Frontal cortex (tissue), 4 donors: ENCODE results near the gene KLK13. TPM values are rescaled to one million over a fixed set of nuclear protein-coding genes. Genes with fewer than 3 reads are reported as not detected.

Experiments used
- DNase-seq, 2 donors: peaks; one replicate each; pipeline ENCODE4 v3.0.0; 2012; ENCODE audit warnings: low spot score in 2 of 2
- FAIRE-seq: peaks from 2 replicates; lab custom pipeline; 2012; peaks lifted over from hg19 to GRCh38; lab: Jason Lieb, UNC
- total RNA-seq: library from RNA; depleted of rRNA; stranded (reverse); fragments of >200 nt; gene quantifications from one replicate; pipeline ENCODE4 v1.2.3, GENCODE V29; 2014
- donor health status: control.
- donor health status: control.
- donor health status: control.

Gene KLK13
- total RNA-seq, 1 donor from 2014 or later, result not detected

DNA sequence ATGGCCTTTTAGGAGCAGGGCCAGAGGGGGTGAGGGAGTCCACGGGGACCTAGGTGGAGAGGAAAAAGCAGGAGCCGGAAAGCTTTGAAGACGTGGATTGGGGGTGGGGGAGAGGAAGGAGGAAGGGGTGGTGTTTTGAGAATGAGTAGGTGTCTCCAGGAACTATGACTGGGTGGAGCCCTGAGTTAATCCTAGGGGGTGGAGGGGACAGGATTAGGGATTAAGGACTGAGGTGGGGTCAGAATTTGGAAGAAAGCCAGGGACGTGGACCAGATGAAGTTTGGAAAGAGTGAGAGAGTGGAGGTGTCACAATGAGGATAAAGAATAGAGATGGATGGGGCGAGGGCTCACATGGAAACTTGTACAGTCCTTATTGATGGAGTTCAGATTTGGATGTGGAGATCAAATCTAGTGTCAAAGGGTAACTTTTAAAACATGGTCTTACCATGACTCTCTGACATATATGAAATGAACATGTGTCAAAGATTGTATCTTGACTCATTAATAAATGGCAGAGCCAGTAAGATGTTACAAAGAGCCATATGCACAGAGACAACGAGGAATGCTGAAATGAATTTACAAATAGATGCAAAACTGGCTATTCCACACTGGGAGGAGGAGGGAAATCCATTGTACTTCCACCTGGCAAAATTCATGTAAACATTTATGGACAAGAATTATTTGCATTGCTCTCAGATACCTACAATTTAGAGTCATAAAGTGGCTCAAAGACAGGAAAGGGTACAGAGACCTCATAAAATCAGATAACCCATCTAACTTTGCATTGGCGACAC, 1.7 kb upstream of the KLK13 start:
- FAIRE-seq, result no peak
- no peak for DNase-seq

- DNase-seq, result no peak
- no peak for FAIRE-seq
Observed at GRCh38 chr19:51065221-51065960, 499 bp upstream of the KLK13 start.

- FAIRE-seq, result no peak
- DNase-seq, result no peak
Observed at GRCh38 chr19:51063664-51064063, 1.2 kb downstream of the KLK13 start.

GRCh38 chr19:51060973-51061372, 3.9 kb downstream of the KLK13 start:
- FAIRE-seq, result no peak
- no peak for DNase-seq

DNA sequence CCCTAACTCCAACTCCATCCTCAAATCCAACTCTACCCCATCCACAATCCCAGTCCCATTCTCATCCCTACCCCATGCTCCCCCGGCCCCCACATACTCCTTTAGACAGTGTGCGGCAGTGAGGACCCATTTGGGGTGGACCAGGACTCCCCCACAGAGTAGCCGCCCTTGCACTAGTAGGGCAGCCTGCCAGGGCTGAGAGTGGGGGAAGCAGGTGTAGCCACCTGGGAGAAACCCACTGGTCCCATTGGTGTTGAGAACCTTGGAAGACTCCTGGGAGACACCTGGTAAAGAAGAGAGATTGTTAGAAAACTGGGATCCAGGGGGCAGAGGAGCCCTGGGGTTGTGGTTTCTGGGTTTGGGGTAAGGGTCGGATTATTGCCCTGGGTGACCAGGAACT, 4.6 kb downstream of the KLK13 start:
- FAIRE-seq (no peak), DNase-seq (no peak)

- FAIRE-seq (no peak), DNase-seq (no peak)
Observed at GRCh38 chr19:51059715-51060114, 5.2 kb downstream of the KLK13 start.

DNA sequence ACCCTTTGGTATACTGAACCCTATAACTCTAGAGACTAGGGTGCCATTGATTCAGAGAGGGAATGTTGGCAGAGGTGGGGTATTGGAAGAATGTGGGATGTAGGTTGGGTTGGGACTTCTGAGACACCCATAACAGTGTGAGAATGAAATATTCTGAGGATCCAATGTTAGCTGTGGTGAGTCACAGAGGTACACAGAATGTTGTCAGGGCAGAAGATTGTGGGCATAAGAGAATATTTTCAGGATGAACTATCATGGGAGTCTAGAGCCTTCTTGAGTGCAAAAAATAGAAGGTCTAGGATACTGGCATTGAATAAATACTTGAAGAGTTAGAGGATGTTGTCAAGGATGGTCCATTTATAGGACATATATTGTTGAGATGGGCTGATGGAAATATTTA, 9.0 kb downstream of the KLK13 start:
- no peak for FAIRE-seq
- DNase-seq, result no peak

GRCh38 chr19:51047031-51047335, 17.9 kb downstream of the KLK13 start:
- FAIRE-seq, result no peak
- no peak for DNase-seq

DNA sequence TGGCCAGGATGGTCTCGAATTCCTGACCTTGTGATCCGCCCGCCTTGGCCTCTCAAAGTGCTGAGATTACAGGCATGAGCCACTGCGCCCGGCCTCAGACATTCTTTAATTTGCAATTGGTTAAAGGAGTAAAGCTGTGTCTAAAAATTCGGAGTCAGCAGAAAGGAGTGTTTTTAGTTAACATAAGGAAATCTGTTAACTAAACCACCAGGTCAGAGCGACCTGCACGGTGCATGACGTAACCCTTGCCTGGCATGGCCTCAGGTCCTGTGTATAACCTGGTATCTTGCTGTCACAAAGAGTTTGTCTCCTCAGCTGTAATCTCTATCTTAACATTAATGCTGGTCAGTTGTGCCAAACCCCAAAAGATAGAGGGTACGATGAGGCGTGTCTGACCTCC, 20.6 kb downstream of the KLK13 start:
- no peak for FAIRE-seq

DNA sequence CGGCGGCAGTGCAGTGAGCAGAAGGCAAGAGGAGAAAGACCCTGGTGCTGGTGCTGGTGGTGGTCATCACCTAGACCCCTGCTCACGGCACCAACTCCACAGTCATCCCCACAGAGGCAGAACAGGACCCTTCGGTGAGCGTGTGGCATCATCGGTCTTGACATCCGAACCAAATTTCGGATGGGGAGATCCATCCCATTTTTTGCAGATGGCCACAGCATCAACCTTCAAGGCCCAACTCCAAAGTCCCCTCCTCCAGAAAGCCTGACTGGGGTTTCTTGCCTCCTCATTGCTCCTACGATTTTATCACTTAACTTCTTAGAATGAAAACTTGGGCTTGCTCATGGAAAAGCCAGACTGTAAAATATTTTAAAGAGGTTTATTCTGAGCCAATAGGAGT, 21.4 kb downstream of the KLK13 start:
- FAIRE-seq (no peak), DNase-seq (no peak)

More for the DNA sequence above, 20.6 kb downstream of the KLK13 start:
- no peak for DNase-seq

GRCh38 chr19:51040151-51040550, 24.7 kb downstream of the KLK13 start:
- DNase-seq (no peak), FAIRE-seq (no peak)

- DNase-seq, result no peak
- FAIRE-seq, result no peak
Observed at GRCh38 chr19:51036519-51036918, 28.4 kb downstream of the KLK13 start.

DNA sequence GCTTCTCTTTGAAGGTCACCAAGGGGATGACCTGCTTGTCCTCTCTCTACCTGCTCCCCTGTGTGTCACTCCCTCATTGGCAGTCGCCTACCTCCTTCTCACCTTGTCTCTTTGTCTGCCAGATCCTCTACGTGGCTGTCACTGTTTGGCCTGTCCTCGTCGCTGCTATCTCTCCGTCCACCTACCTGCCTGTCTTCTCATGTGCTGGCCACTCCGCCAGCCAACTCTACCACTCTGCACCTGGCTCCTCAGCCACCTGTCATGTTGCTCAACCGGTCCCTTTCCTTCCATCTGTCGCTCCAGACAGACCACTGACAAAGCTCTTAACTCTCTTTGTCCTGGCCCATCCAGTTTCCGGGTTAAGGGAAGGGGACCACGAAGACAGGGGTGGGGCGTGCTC, 30.2 kb downstream of the KLK13 start, which contains the start of gene KLK12:
KLK12 (minus strand) TSS at position 299 of the 400 bp plus-strand sequence. CDS start 381 bp downstream, outside the sequence.
- FAIRE-seq, result no peak
- no peak for DNase-seq

- DNase-seq (no peak), FAIRE-seq (no peak)
Observed at GRCh38 chr19:51031880-51032225, 33.0 kb downstream of the KLK13 start.

GRCh38 chr19:51031220-51031879, 33.5 kb downstream of the KLK13 start:
- FAIRE-seq, result no peak
- no peak for DNase-seq

DNA sequence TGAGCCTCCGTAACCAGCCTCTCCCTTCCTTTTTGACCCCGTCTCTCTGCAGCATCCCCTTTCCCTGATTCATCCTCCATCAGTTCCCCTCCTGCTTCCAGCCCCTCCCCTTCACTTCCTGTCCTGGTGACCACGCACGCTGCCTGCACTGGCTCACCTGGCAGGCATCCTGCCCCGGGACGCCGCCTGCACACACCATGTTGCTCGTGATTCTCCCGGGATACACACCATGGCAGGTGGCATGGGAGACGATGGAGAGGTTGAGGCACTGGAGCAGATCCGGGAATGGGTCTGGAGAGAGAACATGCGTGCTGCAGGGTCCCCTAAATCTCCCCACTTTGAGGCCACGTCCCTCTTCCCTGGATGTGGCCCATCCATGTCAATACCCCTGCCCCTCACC, 34.3 kb downstream of the KLK13 start:
- DNase-seq, result no peak
- no peak for FAIRE-seq

DNA sequence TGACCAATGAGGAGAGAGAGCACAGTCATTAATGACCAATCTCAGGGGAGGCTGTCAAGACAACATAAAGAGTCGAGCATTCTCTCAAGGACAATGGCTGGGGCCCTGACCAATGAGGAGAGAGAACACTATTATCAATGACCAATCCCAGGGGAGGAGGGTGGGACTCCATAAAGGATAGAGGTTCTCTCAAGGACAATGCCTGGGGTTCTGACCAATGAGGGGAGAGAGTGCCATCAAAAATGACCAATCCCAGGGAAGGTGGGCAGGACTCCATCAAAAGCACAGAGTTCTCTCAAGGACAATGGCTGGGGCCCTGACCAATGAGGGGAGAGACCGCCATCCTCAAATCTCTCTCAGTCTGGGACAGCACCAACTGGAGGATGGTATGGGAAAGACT, 35.2 kb downstream of the KLK13 start:
- no peak for DNase-seq
- no peak for FAIRE-seq

- FAIRE-seq (no peak), DNase-seq (no peak)
Observed at GRCh38 chr19:51027873-51028272, 37.0 kb downstream of the KLK13 start.

DNA sequence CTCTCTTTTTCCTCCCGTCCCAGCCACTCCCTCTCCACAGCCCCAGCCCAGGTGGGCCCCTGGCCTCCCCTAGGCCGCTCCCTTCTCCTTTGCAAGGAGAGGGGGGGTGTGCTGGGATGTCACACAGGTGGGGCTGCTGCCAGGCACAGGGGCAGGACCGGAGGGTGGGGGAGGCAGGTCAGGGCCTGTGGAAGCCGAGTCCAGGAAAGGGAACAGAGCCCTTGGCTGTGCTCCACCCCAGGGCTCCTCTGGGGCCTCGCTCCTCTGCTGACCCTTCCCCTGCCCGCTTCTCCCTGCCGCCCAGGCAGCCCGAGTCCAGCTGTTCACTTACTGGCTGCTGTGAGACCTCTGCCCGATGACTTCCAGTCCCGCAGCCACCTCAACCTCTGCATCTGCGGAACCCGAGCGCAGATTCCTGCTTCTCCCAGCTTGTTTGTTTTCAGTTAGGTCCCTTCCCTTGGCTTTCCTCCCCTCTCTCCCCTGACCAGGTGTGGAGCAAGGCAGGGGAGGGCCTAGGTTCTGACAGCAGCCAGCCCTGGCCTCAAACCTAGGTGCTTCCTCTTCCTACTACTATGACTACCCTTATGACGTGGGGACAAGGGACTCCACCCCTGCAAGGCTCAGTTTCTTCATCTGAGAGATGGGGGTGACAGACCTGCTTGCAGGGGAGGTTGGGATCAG, 37.6 kb downstream of the KLK13 start:
- FAIRE-seq, result no peak
- DNase-seq, result no peak

DNA sequence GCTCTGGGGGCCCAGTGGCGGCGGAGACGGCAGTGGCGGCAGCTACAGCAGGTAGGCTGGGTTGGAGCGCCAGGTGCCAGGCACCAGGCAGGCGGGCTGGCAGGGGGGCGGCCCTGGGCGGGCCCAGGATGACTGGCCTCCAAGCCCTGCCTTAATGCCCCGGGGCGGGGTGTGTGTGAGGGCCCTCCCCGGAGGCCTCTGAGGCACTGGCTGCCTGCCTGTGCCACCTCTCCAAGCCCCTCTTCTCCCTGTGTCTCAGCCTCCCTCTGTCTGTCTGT, 38.4 kb downstream of the KLK13 start, which contains the start of gene KLK11:
KLK11 (minus strand) TSS at position 63 of the 278 bp plus-strand sequence. CDS start 985 bp downstream, outside the sequence.
- DNase-seq, result no peak
- FAIRE-seq, result no peak
